Left renal pelvis (tissue), 4 donors: ENCODE data around the gene MICAL3. TPM values are rescaled to one million over a fixed set of nuclear protein-coding genes. Genes with fewer than 3 reads are reported as not detected.

Experiments used
- DNase-seq, 4 donors: peaks; one replicate each; pipeline ENCODE4 v3.0.0-alpha.2; 2013; ENCODE audit warnings: low read depth in 4 of 4, low spot score in 3 of 4
- polyA plus RNA-seq, 4 donors: library from polyadenylated mRNA; unstranded; fragments of 120-200 nt; gene quantifications; one replicate each; pipeline ENCODE4 v1.2.1, GENCODE V29; 2013; ENCODE audit not compliant: insufficient read length in 4 of 4

Gene MICAL3
- polyA plus RNA-seq, 4 donors = 20.7 to 37.1 (median 34.1) TPM

DNA sequence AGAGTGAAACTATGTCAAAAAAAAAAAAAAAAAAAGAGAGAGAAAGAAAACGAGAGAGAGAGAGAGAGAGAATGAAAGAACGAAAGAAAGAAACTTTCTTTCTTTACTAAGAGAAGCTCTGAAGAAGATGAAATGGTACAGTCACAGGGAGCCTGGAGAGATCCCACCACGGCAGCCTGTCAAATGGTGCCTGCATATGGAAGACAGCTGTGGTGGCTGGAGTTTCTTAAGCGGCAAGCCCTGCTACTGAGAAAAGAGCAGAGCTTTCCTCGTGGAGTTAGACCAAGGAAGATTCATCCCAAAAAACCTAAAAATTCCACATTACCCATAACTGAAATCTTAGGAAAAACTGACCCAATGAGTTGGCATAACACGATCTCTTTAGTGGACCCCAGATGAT, 66.7 kb downstream of the MICAL3 start:
- no peak for DNase-seq

DNA sequence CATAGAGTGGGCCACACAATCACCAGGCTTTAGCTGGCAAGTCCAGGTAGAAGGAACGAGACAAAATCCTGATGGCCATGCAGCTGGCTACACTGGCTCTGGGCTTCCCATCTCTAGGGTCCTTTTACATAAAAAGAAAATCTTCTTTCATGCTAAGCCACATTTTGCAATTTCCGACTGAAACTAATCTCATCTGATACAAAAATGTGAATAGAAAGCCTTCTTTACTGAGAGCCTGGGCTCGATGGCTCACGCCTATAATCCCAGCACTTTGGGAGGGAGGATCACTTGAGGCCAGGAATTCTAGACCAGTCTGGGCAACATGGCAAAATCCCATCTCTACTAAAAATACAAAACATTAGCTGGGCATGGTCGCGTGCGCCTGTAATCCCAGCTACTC, 67.2 kb downstream of the MICAL3 start:
- DNase-seq = no peak

DNA sequence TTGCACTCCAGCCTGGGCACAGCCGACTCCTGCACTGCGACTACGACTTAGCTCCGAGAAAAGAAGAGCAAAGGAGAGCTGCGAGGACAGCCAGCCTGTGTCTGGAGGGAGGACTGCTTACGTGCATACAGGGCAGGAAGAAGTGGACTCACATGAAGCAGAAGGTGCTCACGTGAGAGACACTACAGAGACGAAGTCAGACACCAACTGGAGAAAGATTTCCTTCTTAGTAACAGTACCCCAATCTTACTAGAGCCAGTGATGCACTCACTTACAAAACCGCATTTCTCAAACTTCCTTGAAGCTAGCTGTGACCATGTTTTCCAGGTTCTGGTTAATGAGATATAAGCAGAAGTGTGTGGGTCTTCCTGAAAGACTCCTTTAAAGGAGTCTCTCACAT, 67.7 kb downstream of the MICAL3 start:
- DNase-seq = no peak

DNA sequence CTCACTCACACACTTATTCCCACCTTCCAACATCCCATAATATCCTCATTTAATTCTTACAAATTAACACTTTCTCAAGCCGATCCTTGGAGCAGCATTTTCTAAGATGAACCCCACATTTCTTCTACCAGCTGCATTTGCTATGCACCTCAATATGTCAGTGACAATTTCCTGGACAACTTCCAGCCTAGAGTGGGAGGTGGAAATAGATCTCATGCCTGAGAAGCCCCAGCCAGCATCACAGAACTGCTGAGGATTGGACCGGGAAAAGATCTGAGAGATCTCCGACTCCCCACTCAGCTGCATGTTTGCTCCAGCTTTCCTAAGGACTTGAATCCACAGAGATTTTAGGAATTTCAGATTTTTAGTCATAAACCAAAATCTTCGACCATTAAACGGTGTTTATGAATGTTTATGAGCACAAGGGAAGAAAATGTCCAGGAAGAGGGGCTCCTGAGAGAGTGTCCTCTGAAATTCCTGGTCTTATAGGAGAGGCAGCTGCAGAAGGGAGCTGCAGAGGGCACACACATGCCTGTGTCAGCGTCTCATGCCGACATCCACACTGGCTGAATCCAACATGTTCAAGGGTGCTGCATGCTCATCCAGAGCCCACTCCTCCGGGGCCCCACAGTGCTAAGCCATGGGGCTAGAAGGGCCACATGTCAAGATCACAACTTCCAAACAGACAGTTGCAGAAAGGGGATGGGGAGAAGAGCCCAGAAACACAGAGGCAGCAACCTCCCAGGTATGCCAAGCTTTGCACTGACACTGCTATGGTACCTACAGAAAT, 68.6 kb downstream of the MICAL3 start:
- no peak for DNase-seq

DNA sequence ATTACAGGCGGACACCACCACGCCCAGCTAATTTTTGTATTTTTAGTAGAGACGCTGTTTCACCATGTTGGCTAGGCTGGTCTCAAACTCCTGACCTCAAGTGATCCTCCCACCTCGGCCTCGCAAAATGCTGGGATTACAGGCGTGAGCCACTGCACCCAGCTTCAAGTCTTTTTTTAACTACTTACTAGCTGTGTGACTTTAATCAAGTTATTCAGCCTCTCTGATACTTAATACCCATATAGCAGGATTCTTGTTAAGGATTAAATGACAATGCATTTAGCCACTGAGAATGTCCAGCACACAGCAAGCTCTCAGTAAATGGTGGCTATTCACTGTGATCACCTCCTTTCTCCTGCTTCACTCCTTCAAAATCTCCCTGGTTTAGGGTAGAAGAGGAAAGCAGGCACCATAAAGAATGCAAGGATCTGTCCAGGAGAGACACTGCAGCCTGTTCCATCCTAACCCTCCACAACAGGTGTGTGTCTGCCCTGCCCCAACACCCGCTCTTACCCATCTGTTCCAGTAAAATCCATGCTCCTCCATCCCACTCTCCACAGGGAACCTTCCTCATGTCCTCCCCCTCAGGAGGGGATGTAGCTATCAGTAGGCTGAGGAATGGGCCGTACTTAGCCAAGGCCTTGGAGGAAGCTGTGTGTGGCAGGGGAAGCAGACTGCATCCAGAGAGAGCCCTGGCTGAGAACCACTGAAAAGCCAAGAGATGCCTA, 69.3 kb downstream of the MICAL3 start:
- DNase-seq = no peak

DNA sequence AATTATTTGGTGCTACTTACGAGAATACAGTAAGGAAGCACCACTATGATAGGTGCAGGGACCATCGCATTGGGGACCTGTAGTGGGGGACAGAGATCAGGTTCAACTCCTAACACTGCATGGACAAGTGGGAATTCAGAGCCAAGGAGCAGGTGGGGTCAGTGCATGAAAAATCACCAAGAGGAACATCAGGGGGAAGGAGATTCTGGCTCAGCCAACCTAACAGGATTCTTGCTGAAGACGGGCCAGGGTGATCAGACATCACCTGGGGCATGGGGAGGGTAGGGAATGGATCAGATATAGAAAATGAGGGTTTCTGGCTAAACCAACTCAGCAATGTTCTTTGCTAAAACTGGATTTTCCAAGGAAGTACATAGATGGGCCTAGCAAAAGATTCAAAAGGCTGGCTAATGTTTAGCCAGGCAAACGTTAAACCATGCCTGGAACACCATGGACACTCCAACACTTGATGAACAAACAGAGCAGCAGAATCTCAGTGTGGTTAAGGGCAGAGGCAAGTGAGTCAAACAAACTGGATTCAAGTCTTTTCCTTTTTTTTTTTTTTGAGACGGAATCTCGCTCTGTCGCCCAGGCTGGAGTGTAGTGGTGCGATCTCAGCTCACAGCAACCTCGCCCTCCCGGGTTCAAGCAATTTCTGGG, 70.0 kb downstream of the MICAL3 start:
- DNase-seq = no peak

DNA sequence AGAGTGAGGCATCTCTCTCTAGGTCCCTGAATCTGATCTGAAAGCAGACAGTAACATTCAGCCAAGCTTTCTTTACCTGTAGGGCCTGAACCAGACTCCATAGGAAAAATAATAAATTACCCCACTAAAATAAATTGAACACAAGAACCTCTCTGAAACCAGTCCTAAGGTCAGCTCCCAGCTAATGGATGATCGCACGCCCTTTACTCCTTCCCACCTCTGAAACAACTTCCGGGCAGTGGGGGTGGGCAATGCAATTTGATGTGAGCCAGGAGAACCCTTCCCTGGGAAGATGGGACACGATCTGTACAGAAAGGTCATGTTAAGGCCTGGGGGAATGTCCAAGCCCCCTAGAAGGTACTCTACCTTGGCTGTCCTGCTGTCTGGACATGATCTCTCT, 71.2 kb downstream of the MICAL3 start:
- DNase-seq = no peak

DNA sequence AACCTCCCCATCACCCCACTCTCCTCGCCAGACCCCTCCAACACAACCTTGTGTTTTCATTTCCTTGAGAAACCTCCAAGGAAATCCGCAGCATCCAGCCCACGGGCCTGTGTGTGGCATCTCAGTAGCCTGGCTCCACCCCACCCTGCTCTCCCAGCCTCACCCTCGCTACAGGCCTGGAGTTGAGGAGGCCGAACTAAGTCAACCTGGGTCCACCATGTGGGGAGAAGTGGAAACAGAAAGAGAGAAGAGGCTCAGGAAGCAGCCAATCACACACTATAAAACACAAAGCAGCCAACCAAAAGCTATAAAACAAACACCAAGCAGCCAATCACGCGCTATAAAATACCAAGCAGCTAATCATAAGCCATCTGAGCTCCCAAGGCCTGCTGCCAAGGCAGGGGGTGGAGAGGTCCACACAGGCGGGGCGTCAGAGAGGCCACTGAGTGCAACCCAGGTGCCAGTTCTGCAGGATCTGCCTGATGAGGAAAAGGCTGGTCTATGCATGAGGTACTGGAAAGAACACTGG, 72.0 kb downstream of the MICAL3 start:
- no peak for DNase-seq

DNA sequence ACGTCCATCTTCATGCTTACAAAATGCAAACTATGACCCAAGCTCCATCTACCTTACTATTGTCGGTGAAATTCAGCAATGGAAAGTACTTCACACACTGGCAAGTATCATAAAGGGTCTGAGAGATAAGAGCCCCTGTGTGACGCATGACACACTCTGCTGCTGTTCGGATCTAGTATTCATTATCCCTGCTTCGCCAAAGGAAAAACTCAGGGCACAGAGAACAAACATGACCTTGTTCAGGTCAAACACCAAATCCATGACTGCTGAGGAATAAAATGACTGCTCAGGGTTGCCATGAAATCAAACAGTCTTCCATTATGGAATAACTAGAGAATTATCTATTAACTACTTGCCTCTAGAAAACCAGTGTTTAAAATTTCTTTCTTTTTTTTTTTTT, 73.0 kb downstream of the MICAL3 start:
- DNase-seq = no peak

DNA sequence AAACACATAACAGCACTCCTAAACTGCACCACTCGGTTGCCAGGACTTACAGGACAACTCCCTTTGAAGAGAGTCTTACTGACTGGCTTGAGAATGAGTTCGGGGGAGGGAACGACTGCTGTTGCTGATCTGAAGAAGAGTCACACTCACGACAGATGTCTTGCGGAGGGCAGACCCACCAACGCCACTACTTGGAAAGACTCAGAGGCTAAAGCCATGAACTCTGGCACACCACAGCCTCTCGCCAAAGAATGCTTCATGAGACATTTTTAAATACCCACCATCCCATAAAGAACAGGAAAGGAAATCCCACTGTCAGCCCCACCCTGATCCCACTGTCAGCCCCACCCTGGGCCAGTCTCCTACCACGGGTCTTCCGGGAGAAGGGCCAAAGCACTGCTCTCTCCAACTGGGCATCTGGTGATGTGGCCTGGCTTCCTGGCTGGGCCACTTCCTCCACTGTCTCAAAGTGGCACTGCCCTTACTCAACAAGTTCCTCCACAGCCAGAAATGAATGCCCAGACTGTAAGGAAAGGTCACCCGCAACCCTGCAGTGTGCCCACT, 73.6 kb downstream of the MICAL3 start:
- DNase-seq = no peak

DNA sequence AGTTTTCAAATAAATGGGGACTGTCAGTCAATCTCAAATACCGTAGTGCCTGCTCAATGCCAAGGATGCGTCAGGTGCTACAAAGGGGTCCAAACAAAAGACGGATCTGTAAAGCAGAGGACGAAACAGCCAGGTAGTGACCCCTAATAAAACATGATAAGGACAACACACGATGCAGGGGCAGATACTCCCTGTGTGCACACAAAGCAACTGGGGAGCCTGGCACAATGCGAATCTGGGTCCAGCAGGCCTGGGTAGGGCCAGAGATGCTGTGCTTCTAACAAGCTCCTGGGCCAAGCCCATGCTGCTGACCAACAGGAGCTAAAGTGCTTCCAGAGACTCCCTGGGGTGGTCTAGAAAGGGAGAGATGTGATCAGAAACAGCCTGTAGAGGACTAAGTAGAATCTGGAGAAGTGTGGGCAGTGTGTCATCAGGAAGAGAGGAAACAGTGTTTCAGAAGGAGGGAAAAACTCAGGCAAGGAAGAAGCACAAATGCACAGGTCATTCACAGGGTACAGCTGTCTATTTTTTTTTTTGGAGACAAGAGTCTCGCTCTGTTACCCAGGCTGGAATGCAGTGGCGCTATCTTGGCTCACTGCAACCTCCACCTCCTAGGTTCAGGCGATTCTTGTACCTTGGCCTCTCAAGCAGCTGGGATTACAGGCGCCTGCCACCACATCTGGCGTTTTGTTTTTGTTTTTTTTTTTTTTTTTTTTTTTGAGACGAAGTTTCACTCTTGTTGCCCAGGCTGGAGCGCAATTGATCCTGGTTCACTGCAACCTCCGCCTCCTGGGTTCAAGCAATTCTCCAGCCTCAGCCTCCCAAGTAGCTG, 74.5 kb downstream of the MICAL3 start:
- DNase-seq = no peak

DNA sequence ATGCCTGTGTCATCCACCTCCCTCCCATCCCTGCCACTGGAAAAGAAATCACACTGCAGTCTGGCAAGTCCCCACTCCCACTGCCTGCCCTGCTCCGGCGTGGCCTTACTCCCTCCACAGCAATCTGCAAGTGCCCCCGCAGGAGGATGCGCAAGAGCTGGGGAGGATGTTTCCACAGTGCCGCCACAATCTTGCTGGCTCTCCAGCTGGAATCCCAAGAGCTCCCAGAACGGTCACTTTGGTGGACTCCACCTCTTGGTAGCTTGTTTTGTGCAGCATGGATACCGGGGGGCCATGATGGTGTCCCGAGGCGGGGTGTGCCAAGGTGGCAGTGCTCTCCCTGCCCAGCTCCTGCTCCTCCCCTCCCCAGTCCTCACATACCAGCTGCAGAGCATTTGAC, 76.3 kb downstream of the MICAL3 start:
- DNase-seq = no peak

DNA sequence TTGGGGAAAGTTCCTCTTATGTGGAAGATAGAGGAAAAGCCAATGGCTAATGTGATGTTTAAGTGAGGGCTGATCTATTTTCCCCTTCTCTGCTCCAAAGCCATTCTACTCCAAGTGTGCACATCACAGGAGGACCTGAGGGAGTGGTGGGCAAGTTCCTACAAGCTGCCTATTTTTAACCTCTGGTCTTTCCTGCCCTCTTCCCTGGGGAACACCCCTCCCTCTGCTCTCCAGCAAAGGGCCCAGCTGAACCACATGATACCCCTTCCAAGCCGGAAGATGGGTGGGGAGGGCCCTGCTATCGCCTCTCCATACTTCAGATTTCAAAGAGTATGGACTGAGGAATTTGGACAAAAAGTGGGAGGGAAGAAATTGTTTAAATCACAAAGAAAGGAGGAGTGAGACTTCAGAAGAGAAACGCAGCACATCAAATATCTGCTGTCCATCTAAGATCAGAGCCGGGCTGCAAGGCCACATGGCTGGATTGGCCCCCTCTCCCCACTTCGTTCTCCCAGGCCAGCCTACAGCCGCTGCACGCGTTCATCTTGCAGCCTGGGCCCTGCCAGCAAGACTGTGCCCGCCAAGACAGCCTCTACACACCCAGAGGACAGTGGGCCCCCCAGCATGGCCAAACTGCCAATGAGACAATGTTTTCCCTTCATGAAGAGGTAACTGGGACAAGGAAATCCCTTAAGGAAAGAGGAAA, 77.5 kb downstream of the MICAL3 start:
- no peak for DNase-seq

DNA sequence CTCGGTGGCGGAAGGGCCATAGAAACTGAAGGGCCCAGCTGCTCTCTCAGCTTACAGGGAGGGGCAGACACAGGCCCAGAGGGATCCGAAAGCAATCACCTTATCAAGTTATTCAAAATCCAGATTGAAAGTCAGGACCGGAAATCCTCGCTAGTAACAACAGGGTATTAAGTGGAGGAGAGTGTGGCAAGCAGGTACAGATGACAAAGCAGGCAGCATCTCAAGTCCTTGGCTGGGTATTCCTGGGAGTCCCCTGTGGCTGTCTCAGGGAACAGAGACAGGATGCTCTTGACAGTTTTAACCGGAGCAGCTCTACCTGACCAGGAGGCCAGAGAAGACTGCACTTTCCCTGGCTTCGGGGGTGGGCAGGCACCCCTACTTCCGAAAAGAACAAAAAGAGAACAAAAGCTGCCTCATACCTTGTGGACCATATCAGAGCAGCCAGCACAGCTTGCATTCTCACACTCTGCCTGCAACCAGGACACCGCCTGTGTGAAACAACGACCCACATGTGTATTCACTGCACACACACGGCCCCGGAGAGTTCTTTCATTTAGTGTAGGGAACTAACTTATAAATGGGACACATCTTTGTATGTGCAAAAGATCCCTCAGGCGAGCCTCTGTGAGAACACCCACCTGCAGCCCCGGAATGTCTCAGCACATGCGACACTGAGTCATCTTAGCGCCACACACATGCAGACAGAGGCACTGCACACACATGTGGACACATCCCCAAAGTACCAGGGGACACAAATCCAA, 78.3 kb downstream of the MICAL3 start:
- no peak for DNase-seq

DNA sequence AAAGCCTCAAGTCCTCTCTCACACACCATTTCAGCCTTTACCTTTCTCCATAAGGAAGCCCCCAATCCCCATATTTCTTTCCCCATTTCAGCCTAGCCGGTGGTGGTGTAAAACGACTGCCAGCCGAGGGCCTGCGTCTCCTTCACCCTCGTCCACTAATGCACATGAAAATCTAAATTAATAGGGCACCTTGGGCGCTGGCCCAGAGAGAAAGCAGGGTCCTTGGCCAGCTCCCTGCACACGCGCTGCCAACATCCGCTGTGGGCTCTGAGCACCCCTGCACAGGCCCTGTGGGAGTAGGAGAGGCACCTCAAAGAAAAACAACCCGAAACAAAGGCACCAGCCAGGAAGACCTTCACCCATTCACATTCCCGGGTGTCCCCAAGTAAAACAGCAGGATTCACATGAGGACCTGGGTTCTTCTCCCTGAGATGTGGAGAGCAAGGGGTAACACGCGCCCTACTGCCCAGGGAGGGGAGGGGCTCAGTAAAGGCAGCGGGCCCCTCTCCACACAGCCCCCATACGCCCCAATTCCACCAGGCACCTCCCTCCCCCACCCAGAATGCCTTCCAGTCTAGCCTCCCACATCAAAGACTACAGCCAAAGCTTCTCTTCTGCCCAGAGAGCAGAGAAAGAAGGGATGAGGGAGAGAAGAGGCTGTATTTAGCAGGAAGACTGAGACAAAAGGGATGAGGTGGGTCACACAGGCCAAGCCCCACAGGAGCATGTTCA, 79.0 kb downstream of the MICAL3 start:
- DNase-seq = no peak

DNA sequence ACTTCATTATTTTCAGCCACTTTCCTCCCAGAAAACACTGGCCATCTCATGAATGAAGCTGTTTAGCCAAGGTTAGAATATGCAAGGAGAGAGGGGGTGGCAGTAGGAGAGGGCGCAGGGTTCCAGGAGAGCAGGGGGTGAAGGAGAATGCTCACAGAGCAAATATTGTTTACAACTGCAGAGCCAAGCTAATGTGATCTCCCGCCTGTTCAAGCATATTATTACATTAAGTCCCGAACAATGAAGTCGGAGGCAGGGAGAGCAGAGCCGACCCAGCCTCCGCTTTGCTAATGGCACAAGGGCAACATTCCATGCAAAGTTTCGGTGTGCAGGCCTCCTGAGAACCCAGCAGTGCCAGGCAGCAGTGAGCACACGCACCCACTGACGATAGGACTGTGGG, 80.1 kb downstream of the MICAL3 start:
- no peak for DNase-seq

DNA sequence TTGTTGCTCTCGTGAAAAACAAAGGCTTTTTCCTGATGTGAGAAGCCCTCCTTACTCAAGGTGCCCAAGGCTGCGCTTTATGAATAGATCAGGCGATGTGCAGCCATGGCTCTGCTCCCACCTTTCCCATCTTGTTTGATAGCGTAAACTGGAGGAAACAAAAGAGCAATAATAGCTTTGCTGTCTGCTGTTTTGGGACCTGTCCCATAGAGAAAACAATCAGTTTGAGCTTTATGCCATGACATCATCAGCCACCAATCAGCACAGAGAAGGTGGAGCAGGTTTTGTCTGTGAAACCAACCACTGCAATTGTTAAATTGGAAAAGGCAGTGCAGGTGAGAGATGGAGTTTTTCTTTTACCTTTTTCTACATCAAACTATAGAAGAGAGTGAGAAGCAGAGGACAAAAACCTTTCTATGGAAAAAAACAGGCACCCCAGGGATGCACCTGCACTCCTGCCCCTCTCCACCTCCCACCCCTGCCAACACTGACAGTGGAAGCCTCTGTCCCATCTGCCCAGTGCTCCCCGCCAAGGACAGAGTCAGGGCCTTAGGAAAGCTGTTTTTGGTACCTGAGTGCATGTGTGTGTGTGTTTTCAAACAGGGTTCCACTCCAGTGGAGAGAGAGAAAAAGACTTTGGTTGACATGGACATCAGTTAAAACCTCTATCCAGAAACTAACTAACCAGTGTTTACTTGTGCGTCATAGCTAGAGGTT, 80.7 kb downstream of the MICAL3 start:
- DNase-seq = no peak

DNA sequence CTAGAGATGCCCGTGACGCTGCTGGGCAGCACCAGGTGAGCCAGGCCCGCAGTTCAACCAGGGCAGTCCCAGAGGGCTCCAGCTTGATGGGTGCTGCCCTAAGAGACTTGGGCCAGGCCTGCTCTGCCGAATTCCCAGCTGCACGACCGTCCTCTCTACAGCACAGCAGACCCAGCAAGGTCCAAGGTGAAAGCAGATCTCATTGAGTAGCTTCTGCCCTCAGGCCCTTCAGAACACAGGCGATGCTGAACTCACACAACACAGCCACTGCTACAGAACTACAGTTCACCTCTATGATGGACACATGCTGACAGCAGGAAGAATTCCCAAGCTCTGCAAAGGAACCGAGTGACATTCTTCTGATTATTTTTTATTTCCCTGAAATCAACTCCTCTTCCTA, 81.6 kb downstream of the MICAL3 start:
- no peak for DNase-seq
